ENCODE measurements around the gene CCSAP.

Gene CCSAP

GRCh38 chr1:229385853-229386456 is 43.1 kb upstream of the CCSAP start:
- no peak for DNase-seq (ENCODE audit: low read depth in 1 of 2, low spot score in 1 of 2)
- no peaks in the 10 kb centered on the region for H3K27me3 ChIP-seq (ENCODE audit: insufficient read depth, poor library complexity, severe bottlenecking)
- H3K4me3 ChIP-seq (replicated peaks; ENCODE audit: insufficient read depth, low read length): no peak overlapping the region
- H3K27ac ChIP-seq (replicated peaks): no peak overlapping the region
- TF ChIP-seq CTCF (IDR thresholded peaks at IDR 0.05; ENCODE audit: insufficient read depth, low read length) (no peak), POLR2AphosphoS5 (IDR thresholded peaks at IDR 0.05; ENCODE audit: low read depth) (no peak), GABPA (IDR thresholded peaks at IDR 0.05; ENCODE audit: low read depth) (no peak), REST (IDR thresholded peaks at IDR 0.05; ENCODE audit: insufficient replicate concordance, low read depth) (no peak), SPI1 (IDR thresholded peaks at IDR 0.05; ENCODE audit: borderline replicate concordance, low read depth) (no peak)

- H3K4me3 ChIP-seq (replicated peaks; ENCODE audit: insufficient read depth, low read length): no peak overlapping the region
- H3K27me3 ChIP-seq (ENCODE audit: insufficient read depth, poor library complexity, severe bottlenecking): no peaks in the 10 kb centered on the region
- no peak for TF ChIP-seq REST (IDR thresholded peaks at IDR 0.05; ENCODE audit: insufficient replicate concordance, low read depth)
- TF ChIP-seq POLR2AphosphoS5 (IDR thresholded peaks at IDR 0.05; ENCODE audit: low read depth): no peak
- no peak for TF ChIP-seq GABPA (IDR thresholded peaks at IDR 0.05; ENCODE audit: low read depth)
- no peak for TF ChIP-seq CTCF (IDR thresholded peaks at IDR 0.05; ENCODE audit: insufficient read depth, low read length)
- TF ChIP-seq SPI1 (IDR thresholded peaks at IDR 0.05; ENCODE audit: borderline replicate concordance, low read depth): no peak
- H3K27ac ChIP-seq (replicated peaks): no peak overlapping the region
- DNase-seq (ENCODE audit: low read depth in 1 of 2, low spot score in 1 of 2): no peak
Measured at GRCh38 chr1:229384822-229385221, 42.0 kb upstream of the CCSAP start.

GRCh38 chr1:229383961-229384360 is 41.1 kb upstream of the CCSAP start:
- DNase-seq (ENCODE audit: low read depth in 1 of 2, low spot score in 1 of 2): no peak
- Histone ChIP-seq H3K27me3 (ENCODE audit: insufficient read depth, poor library complexity, severe bottlenecking) (no peaks in the 10 kb centered on the region), H3K4me3 (replicated peaks; ENCODE audit: insufficient read depth, low read length) (no peak overlapping the region), H3K27ac (replicated peaks) (no peak overlapping the region)
- no peak for TF ChIP-seq POLR2AphosphoS5 (IDR thresholded peaks at IDR 0.05; ENCODE audit: low read depth)
- TF ChIP-seq REST (IDR thresholded peaks at IDR 0.05; ENCODE audit: insufficient replicate concordance, low read depth): no peak
- no peak for TF ChIP-seq SPI1 (IDR thresholded peaks at IDR 0.05; ENCODE audit: borderline replicate concordance, low read depth)
- TF ChIP-seq GABPA (IDR thresholded peaks at IDR 0.05; ENCODE audit: low read depth): no peak
- TF ChIP-seq CTCF (IDR thresholded peaks at IDR 0.05; ENCODE audit: insufficient read depth, low read length): no peak

Data from HL-60 (cell line).